Activated T-cell treated with anti-CD3 and anti-CD28 coated beads, Interleukin-2, amount 50 U/mL, for 24 hours (primary cell): ENCODE measurements around the gene BID.

ENCODE experiments used
- DNase-seq: peaks from one replicate; pipeline ENCODE4 v3.0.0-alpha.2; 2020
- H3K27ac Mint-ChIP-seq: 2 replicates; pipeline ENCODE4 v1.8.0; 2020; ENCODE audit warnings: mild to moderate bottlenecking, mixed read lengths
- H3K27me3 Mint-ChIP-seq: 2 replicates; pipeline ENCODE4 v1.8.0; 2020; ENCODE audit warnings: mixed read lengths
- H3K36me3 Mint-ChIP-seq: 2 replicates; pipeline ENCODE4 v1.8.0; 2020; ENCODE audit warnings: low read depth, mixed read lengths
- H3K4me1 Mint-ChIP-seq: 2 replicates; pipeline ENCODE4 v1.8.0; 2020; ENCODE audit warnings: low read depth, mixed read lengths
- H3K4me3 Mint-ChIP-seq: 2 replicates; pipeline ENCODE4 v1.8.0; 2020; ENCODE audit warnings: mild to moderate bottlenecking, moderate library complexity, mixed read lengths
- H3K9me3 Mint-ChIP-seq: 2 replicates; pipeline ENCODE4 v1.8.0; 2020; ENCODE audit warnings: mixed read lengths

The BID gene

DNA sequence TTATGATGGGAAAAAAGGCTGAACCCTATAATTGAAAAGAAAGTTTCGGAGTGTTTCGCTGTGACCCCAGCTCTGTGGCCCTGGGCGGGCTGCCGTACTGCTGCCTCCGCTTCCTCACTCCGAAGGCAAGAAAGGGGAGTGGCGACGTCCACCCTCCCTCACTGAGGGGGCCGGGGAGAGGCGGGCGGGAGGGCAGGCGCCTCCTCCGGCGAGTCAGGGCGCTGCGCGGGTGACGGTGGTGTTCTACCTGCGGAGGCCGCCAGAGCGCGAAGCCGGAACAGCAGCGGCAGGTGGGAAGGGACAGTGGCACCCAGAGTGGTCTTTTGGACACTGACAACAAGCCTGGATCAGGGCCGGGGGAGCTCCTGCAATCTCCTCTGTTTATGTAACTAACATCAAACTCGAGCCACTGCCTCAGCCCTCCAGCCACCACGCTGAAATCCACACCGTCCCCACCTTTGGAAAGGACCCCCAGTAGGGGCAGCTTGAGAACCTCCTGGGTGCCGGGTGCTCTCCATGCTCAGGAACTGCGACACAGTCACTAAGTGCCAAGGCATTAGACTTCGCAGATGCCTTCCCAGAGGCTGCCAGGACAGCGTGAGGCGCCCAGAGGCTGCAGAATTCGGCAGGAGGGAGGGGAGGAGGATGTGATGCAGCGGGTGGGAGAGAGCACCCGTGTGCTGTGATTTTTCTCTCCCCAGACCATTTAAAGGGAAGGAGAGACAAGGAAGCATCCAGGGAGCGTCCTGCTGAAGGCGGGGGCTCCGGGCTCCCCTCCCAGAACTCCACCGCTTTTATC, 25.5 kb downstream of the BID start:
- Mint-ChIP-seq H3K36me3 (peaks cover 7% of the 10 kb centered on the region), H3K4me3 (no peak overlapping the region), H3K9me3 (no peaks in the 10 kb centered on the region), H3K4me1 (peaks cover 9% of the 10 kb centered on the region), H3K27ac (no peak overlapping the region), H3K27me3 (no peaks in the 10 kb centered on the region)
- no peak for DNase-seq

DNA sequence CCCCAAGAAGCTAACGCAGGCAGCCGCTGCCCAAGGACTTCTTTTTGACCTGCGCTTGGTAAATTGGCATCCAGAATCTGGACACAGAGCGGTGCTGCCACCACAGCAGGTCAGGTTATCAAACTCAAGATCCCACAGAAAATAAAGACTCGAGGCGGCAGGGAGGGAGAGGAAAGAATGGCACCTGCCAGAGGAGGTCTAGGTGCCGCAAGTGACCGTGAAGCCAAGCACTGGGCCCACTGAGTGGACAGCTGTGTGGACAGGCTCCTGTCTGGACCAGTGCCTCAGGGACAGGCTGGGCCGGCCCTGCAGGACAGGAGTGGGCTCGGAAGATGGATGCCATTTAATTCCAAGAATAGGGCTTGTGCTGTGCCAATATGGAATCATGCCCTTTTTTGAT, 27.4 kb downstream of the BID start:
- Mint-ChIP-seq H3K27me3 (no peaks in the 10 kb centered on the region), H3K36me3 (peaks cover 12% of the 10 kb centered on the region), H3K4me1 (peaks cover 6% of the 10 kb centered on the region), H3K9me3 (no peaks in the 10 kb centered on the region), H3K27ac (no peak overlapping the region), H3K4me3 (no peak overlapping the region)
- no peak for DNase-seq

DNA sequence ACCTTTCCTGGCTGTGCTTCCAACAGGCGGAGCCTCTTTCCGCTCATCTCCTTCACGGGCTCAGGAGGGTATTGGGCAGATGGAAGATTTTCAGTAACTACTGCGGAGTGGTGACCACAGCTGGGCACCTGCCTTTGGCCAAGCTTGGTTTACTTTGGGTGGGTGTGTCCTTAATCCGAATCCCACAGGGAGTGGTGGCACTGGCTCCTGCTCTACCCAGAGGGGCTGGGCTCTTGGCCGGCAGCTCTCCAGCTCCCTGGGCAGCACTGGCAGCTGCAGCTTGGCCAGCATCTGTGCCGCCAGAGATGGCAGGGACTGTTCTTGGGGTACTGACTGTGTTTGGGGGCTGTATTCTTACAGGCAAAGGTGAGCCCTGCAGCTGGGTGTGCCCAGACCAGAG, 29.8 kb downstream of the BID start:
- H3K27me3 Mint-ChIP-seq = no peaks in the 10 kb centered on the region
- peaks cover 6% of the 10 kb centered on the region for H3K4me1 Mint-ChIP-seq
- DNase-seq = no peak
- H3K4me3 Mint-ChIP-seq = no peak overlapping the region
- no peak overlapping the region for H3K27ac Mint-ChIP-seq
- H3K9me3 Mint-ChIP-seq = no peaks in the 10 kb centered on the region
- peaks cover 19% of the 10 kb centered on the region for H3K36me3 Mint-ChIP-seq

DNA sequence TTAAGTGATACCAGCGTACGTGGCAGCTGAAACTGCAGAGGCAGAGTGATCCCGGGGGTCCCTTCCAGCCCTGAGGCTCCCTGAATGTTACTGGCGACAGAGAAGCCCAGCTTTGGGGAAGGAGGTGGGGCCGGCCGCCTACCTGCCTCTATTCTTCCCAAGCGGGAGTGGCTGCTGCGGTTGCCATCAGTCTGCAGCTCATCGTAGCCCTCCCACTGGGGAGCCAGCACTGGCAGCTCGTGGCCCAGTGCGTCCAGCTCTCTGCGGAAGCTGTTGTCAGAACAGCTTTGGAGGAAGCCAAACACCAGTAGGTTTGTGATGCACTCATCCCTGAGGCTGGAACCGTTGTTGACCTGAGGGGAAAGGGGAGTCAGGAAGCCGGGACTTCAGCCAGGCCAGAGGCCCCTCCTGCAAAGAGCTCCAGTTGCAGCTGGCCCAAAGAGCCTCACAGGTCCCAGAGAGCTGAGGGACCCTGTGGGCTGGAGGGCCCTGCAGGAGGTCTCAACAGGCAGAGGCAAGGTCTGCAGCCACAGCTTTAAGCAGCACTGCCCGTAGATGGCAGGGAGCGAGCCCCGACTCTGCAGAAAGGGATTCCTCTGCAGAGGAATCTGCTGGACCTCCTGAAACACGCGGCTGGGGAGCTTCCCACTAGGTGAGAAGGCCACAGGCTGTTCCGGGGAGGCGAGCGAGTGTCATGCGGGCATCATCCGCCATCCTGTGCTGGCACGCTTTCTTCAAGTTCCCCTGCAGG, 30.4 kb downstream of the BID start:
- H3K9me3 Mint-ChIP-seq = no peaks in the 10 kb centered on the region
- no peak for DNase-seq
- peaks cover 6% of the 10 kb centered on the region for H3K4me1 Mint-ChIP-seq
- no peak overlapping the region for H3K27ac Mint-ChIP-seq
- H3K27me3 Mint-ChIP-seq = no peaks in the 10 kb centered on the region
- peaks cover 24% of the 10 kb centered on the region for H3K36me3 Mint-ChIP-seq
- H3K4me3 Mint-ChIP-seq = no peak overlapping the region

DNA sequence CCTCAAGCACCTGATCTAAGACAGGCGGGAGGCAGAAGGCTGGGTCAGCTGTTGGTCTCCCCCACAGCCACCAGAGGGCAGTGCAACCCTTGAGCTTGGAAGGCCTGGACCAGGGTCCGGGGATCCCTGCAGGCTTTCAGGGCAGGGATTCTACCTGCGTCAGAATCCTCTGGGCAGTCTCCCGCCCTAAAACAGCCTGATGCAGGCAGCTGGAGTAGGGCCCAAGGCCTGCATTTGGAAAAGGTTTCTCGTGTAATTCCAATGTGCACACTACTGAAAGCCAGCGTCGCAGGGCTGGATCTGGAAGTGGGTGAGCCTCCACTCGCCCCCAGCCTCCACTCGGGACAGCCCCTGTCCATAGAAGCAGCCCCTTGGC, 31.8 kb downstream of the BID start:
- Mint-ChIP-seq H3K9me3 (no peaks in the 10 kb centered on the region), H3K36me3 (peaks cover 36% of the 10 kb centered on the region)

DNA sequence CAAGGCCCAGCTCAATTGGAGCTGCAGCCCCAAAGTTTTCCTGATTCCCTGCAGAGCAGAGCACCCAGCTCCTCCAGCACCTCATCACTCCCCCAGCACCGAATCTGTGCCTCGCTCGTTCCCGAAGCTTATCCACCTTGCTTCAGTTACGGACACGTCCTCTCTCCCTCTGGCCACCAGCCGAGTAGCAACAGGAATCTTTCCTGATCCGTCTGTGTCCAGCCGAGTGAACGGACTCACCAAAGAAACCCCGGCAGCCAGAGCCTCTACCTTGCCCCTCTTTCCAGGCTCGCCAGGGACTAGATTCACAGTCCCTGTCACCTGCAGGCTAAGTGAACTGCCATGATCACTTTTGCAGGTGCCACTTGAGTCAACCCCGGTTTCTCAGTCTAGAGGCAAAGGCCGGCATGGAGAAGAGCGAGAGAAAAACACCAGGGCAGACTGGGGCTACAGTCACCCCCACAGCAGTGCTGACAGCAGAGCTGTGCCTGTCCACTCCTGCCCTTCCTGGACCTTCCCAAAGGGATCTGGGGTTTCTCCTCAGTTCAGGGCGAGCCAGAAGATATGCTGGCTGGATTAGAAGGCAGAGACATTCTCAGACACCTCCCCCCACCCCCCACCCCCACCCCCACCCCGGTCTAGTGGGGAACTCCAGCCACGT, 32.3 kb downstream of the BID start:
- H3K4me1 Mint-ChIP-seq = peaks cover 6% of the 10 kb centered on the region
- peaks cover 40% of the 10 kb centered on the region for H3K36me3 Mint-ChIP-seq

More for the DNA sequence above, 31.8 kb downstream of the BID start:
- no peaks in the 10 kb centered on the region for H3K27me3 Mint-ChIP-seq
- no peak overlapping the region for H3K4me3 Mint-ChIP-seq
- H3K27ac Mint-ChIP-seq = no peak overlapping the region
- peak; percentile 82 for DNase-seq
- peaks cover 6% of the 10 kb centered on the region for H3K4me1 Mint-ChIP-seq

DNA sequence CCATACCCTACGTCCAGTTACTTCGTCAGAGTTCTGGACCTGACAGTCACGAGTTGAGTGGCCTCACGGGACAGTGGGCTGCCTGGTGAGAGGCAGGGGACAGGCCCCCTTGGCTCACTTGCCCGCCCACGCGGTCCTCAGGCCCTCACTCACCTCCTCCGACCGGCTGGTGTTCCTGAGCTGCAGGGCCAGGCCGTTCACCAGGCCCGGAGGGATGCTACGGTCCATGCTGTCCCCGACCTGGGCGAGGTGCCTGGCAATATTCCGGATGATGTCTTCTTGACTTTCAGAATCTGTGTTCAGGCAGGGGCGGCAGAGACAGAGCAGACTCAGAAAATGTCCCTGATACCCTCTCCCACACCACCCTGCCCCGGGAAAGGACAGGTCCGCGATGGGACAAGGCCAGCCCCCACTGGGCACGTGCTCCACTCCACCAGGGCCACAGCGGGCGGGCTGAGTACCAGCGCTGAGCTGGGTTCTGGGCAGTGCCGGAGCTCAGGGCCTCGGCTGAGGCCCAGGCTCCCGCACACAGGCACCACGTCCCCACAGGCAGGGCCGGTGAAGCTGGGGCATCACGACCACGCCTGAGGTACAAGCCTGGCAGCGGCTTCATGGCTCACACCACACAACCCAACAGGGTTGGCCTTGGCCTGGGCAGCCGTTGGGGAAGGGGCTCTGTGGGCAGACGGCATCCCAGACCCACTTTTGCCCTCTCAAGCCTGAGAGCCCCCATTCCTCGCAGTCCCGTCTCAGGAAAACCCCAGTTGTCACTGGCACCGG, 34.9 kb downstream of the BID start:
- Mint-ChIP-seq H3K27me3 (no peaks in the 10 kb centered on the region), H3K27ac (no peak overlapping the region), H3K4me3 (no peak overlapping the region), H3K9me3 (no peaks in the 10 kb centered on the region), H3K4me1 (peaks cover 9% of the 10 kb centered on the region), H3K36me3 (peaks cover 54% of the 10 kb centered on the region)
- no peak for DNase-seq

More for the DNA sequence above, 32.3 kb downstream of the BID start:
- Mint-ChIP-seq H3K9me3 (no peaks in the 10 kb centered on the region), H3K27ac (no peak overlapping the region), H3K4me3 (no peak overlapping the region), H3K27me3 (no peaks in the 10 kb centered on the region)
- DNase-seq = no peak

DNA sequence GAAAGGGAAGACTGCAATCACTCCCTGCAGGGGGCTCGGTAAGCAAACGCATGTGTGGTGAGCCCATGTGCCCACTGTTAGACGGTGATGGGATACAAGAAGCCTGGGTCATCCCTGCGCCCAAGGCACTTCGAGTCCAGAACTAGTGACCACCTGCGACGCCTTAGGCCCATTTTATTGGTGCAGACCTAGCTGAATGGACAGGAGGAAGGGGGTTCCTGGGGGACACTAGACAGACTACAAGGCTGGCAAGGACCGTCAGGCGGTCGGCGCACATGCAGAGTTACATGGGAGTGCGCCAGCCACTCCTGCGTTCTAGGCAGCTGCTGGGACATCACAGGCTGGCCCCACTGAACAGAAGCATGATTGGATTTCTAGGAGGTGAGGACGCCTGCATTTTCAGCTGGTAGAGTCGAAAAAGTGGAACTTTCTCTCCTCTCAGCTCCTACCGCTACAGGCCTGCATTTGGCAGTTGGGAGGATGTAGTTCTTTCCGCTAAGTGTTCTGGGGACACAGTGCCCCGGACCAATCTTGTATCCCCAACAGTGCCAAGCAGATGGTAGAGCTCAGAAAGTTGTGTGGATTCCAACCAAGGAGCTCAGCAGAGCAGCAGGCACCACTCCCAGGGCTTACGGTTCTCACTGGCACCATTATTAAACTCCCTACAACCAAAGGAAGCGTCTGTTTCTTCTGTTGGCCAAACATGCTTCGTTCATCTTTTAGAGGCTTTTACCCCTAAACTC, 35.7 kb downstream of the BID start:
- H3K4me3 Mint-ChIP-seq = no peak overlapping the region
- no peaks in the 10 kb centered on the region for H3K27me3 Mint-ChIP-seq
- no peak for DNase-seq
- no peaks in the 10 kb centered on the region for H3K9me3 Mint-ChIP-seq
- peaks cover 18% of the 10 kb centered on the region for H3K4me1 Mint-ChIP-seq
- H3K27ac Mint-ChIP-seq = no peak overlapping the region
- H3K36me3 Mint-ChIP-seq = peaks cover 62% of the 10 kb centered on the region

DNA sequence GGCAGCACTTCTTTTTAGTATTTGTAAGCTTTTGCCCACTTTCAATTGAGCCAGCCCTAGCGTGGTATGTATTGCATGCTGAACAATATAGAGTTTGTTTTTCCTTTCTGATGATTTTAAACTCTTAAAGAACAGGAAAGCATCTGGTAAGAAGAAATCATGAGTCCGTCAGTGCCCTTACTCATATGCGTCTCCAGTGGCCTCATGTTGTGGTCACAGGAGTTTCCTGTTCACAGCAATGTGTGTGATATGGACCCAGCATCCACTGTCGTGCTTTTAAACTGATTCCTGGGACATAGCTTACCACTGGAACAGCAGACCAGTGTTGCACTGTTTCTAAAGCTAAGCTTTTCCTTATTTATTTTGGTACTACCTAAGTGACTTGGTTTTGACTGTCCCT, 40.1 kb downstream of the BID start:
- no peaks in the 10 kb centered on the region for H3K27me3 Mint-ChIP-seq
- H3K4me3 Mint-ChIP-seq = no peak overlapping the region
- peaks cover 19% of the 10 kb centered on the region for H3K4me1 Mint-ChIP-seq
- peaks cover 82% of the 10 kb centered on the region for H3K36me3 Mint-ChIP-seq
- H3K9me3 Mint-ChIP-seq = no peaks in the 10 kb centered on the region
- no peak for DNase-seq
- H3K27ac Mint-ChIP-seq = peak overlapping the region; percentile 71

DNA sequence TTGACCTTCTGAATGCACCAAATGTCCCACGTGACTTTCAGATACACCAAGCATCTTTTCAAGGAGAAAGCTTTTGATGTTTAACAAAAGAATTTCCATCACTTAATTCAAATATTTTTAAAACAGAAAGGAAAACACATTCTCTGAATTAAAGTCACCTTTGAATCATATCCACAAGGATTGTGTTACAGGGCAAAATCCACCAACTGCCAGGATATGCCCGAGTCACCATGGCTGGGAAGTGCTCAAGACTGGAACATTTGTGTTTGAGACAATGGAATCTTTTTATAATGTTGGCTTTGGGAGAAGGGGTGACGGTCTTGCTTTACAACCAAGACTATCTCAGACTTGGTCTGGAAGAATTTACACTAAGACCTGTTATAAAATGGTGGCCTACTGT, 40.8 kb downstream of the BID start:
- Mint-ChIP-seq H3K4me1 (peaks cover 19% of the 10 kb centered on the region), H3K4me3 (no peak overlapping the region), H3K27ac (peak overlapping the region; percentile 71), H3K9me3 (no peaks in the 10 kb centered on the region), H3K27me3 (no peaks in the 10 kb centered on the region), H3K36me3 (peaks cover 81% of the 10 kb centered on the region)
- DNase-seq = no peak

DNA sequence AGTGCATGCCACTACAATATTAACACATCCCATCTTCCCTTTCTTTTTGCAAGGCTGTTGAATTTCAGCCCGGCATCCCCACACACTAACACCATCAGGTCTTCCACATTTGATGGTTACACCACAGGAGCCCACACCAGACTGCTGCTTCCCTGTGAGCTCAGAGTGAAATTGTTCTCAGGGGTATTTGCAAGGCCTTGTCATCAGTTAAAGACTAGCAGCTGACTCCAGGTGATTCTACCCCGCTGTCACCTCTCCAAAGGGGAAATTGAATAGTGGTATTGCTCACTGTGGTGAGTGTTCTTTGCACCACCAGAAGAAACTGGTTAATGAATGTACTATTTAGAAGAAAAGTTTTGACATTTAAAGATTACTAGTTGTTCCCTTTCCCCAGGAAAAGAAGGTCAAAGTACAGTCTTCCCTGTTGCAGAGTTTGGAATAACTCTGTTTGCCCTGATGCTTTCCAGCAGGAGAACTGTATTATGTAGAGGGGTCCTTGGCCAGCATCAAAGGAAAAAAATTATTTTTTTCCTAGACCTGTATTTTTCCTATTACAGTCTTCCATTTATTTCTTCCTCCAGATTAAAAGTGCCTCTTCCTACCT, 41.9 kb downstream of the BID start:
- H3K4me1 Mint-ChIP-seq = peaks cover 19% of the 10 kb centered on the region
- H3K9me3 Mint-ChIP-seq = no peaks in the 10 kb centered on the region
- H3K27ac Mint-ChIP-seq = peak overlapping the region; percentile 45
- no peak overlapping the region for H3K4me3 Mint-ChIP-seq
- no peaks in the 10 kb centered on the region for H3K27me3 Mint-ChIP-seq
- H3K36me3 Mint-ChIP-seq = peaks cover 80% of the 10 kb centered on the region
- no peak for DNase-seq

DNA sequence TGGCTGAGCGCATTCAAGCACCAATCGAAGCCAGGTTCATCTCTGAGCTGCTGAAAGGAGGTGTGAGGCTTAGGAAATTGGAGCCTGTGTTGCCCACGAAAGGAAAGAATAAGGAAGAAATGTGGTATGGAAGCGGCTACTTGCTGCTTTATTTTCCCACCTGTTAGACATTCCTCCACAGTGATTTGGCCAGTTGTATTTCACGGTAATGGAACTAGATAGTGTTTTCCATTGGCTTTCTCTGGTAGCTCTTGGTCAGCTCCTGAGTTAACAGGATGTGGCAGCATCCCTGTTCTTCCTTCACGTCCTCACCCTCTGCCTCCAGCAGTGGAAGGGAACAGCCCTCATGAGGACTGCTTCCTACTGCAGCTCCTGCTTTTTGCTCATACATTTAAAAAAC, 44.7 kb downstream of the BID start:
- no peaks in the 10 kb centered on the region for H3K27me3 Mint-ChIP-seq
- peaks cover 77% of the 10 kb centered on the region for H3K36me3 Mint-ChIP-seq
- H3K4me3 Mint-ChIP-seq = no peak overlapping the region
- peak overlapping the region; percentile 52 for H3K27ac Mint-ChIP-seq
- no peaks in the 10 kb centered on the region for H3K9me3 Mint-ChIP-seq
- peaks cover 28% of the 10 kb centered on the region for H3K4me1 Mint-ChIP-seq
- DNase-seq = no peak

DNA sequence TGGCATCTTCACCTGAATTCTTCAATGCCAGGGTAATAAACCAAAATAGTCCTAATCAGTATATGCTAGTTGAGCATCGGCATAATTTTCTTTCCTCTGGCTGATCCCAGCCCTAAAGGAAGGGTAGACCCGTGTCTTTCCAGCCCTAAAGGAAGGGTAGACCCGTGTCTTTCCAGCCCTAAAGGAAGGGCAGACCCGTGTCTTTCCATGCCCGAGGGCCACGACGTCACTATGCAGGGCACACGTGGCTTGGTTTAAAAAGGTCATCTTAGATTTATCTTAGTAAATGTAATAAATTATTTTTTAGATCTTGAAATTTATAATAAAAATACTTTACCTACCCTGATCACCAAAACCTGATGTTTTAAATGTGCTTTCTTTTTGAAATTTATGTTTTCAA, 45.5 kb downstream of the BID start:
- H3K36me3 Mint-ChIP-seq = peaks cover 69% of the 10 kb centered on the region
- no peaks in the 10 kb centered on the region for H3K27me3 Mint-ChIP-seq
- H3K27ac Mint-ChIP-seq = no peak overlapping the region
- no peak for DNase-seq
- H3K4me3 Mint-ChIP-seq = no peak overlapping the region
- no peaks in the 10 kb centered on the region for H3K9me3 Mint-ChIP-seq
- H3K4me1 Mint-ChIP-seq = peaks cover 20% of the 10 kb centered on the region
